ENCODE measurements around the gene ANO1.

DNA sequence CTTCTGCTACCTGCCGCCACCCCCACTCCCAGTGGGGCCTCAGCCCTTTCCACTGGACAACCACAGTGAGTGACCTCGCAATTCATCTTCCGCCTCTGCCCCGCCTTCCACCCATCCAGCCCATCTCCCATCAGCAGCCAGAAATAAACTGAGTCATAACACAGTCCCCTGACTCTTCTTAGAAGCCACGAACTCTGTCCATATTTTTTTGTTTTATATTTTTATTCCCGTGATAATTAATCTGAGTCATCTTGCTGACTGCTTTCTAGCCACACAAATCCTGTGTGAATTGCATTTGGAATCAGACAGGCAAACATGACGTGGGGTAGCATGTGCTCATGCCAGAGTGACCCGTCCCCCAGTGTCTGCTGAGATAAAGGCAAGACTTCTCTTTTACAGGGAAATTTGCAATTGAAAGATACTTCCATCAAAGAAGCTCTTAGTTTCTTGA, 132.0 kb downstream of the ANO1 start:
- TF ChIP-seq, protein P1, sequence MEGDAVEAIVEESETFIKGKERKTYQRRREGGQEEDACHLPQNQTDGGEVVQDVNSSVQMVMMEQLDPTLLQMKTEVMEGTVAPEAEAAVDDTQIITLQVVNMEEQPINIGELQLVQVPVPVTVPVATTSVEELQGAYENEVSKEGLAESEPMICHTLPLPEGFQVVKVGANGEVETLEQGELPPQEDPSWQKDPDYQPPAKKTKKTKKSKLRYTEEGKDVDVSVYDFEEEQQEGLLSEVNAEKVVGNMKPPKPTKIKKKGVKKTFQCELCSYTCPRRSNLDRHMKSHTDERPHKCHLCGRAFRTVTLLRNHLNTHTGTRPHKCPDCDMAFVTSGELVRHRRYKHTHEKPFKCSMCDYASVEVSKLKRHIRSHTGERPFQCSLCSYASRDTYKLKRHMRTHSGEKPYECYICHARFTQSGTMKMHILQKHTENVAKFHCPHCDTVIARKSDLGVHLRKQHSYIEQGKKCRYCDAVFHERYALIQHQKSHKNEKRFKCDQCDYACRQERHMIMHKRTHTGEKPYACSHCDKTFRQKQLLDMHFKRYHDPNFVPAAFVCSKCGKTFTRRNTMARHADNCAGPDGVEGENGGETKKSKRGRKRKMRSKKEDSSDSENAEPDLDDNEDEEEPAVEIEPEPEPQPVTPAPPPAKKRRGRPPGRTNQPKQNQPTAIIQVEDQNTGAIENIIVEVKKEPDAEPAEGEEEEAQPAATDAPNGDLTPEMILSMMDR (IDR thresholded peaks at IDR 0.05; ENCODE audit: low read depth, low read length, poor library complexity, severe bottlenecking), result no peak
- TF ChIP-seq EZH2phosphoT487 (IDR thresholded peaks at IDR 0.05; ENCODE audit: borderline replicate concordance, low read length), result no peak
